Measurements from ENCODE around the gene DDB1. TPM values are rescaled to one million over a fixed set of nuclear protein-coding genes. Genes with fewer than 3 reads are reported as not detected.

The DDB1 gene
- total and polyA plus RNA-seq, 2 of the 13 experiments (the other 11 are each of a cell fraction or from before 2014, with no cell fraction given), result 217 to 266 TPM

GRCh38 chr11:61293867-61294716, 38.8 kb downstream of the DDB1 start (continued):
- no peak for TF ChIP-seq IKZF1 (IDR thresholded peaks at IDR 0.05)
- no peak for TF ChIP-seq PRDM15 (CRISPR knock-in tag; IDR thresholded peaks at IDR 0.05)
- no peak for TF ChIP-seq CENPT (CRISPR knock-in tag; IDR thresholded peaks at IDR 0.05; ENCODE audit: low read depth)
- no peak for TF ChIP-seq PREB (CRISPR knock-in tag; IDR thresholded peaks at IDR 0.05)
- peak; percentile 75; the same call in 1 of the 2 replicates for TF ChIP-seq ZNF784 (CRISPR knock-in tag; IDR thresholded peaks at IDR 0.05; ENCODE audit: borderline replicate concordance)
- no peak for TF ChIP-seq JUND (CRISPR knock-in tag; IDR thresholded peaks at IDR 0.05)
- no peak for TF ChIP-seq DR1 (CRISPR knock-in tag; IDR thresholded peaks at IDR 0.05)
- no peak for TF ChIP-seq ISL2 (CRISPR knock-in tag; IDR thresholded peaks at IDR 0.05)
- no peak for TF ChIP-seq TOE1 (CRISPR knock-in tag; IDR thresholded peaks at IDR 0.05)
- no peak for TF ChIP-seq HES4 (CRISPR knock-in tag; IDR thresholded peaks at IDR 0.05; ENCODE audit: borderline replicate concordance)
- no peak for TF ChIP-seq ZNF274 (CRISPR knock-in tag; IDR thresholded peaks at IDR 0.05)
- TF ChIP-seq ZNF674 (CRISPR knock-in tag; IDR thresholded peaks at IDR 0.05; ENCODE audit: low read depth), result no peak
- TF ChIP-seq ZNF546 (CRISPR knock-in tag; conservative IDR thresholded peaks at IDR 0.05), result no peak
- TF ChIP-seq ZNF136 (CRISPR knock-in tag; IDR thresholded peaks at IDR 0.05; ENCODE audit: low read depth), result 0 out of 2 replicates have a peak, but pooled peaks have one; percentile 39
- TF ChIP-seq ZNF639 (CRISPR knock-in tag; conservative IDR thresholded peaks at IDR 0.05), result no peak; the same call in 1 of the 2 replicates
- TF ChIP-seq STAG1 (CRISPR knock-in tag; IDR thresholded peaks at IDR 0.05), result no peak
- TF ChIP-seq ZNF746 (CRISPR knock-in tag; IDR thresholded peaks at IDR 0.05), result 0 out of 2 replicates have a peak, but pooled peaks have one; percentile 45
- TF ChIP-seq HMGXB4 (CRISPR knock-in tag; IDR thresholded peaks at IDR 0.05; ENCODE audit: borderline replicate concordance in 1 of 2, low read depth in 1 of 2), result peak; percentile 17 to 52; a peak in 1 of 4 replicates
- no peak for TF ChIP-seq ZSCAN12 (CRISPR knock-in tag; IDR thresholded peaks at IDR 0.05)
- no peak for TF ChIP-seq ZNF207 (IDR thresholded peaks at IDR 0.05; ENCODE audit: borderline replicate concordance)
- peak; percentile 67; the same call in 1 of the 2 replicates for TF ChIP-seq GABPB1 (CRISPR knock-in tag; IDR thresholded peaks at IDR 0.05)
